ENCODE data around the gene SLC1A6. TPM values are rescaled to one million over a fixed set of nuclear protein-coding genes. Genes with fewer than 3 reads are reported as not detected.
"Not testable (repeated sequence)": the region's sequence is repeated elsewhere in the genome, so short reads cannot be mapped to it uniquely, and the experiment has no call there.

Gene SLC1A6
- not detected for total RNA-seq
- long read RNA-seq = 0 reads

- intact Hi-C loops (cut with DNase I) = no loop called here
- ATAC-seq (ENCODE audit: poor library complexity) (no peak), DNase-seq (no peak)
These were observed at the start of gene SLC1A6 for GRCh38 chr19:14979476-14980255. Gene SLC1A6, minus strand, starts transcription at chr19:14979864. Its CDS starts 6,954 bp downstream, at chr19:14972910.

- intact Hi-C loops (cut with DNase I) = no loop called here
- no peak for DNase-seq
- ATAC-seq (ENCODE audit: poor library complexity) = no peak
These were observed 48.8 kb upstream of the SLC1A6 start for GRCh38 chr19:15028490-15028889.

GRCh38 chr19:15025217-15025616, 45.6 kb upstream of the SLC1A6 start:
- no peak for ATAC-seq (ENCODE audit: poor library complexity)
- intact Hi-C loops (cut with DNase I) = no loop called here

DNA sequence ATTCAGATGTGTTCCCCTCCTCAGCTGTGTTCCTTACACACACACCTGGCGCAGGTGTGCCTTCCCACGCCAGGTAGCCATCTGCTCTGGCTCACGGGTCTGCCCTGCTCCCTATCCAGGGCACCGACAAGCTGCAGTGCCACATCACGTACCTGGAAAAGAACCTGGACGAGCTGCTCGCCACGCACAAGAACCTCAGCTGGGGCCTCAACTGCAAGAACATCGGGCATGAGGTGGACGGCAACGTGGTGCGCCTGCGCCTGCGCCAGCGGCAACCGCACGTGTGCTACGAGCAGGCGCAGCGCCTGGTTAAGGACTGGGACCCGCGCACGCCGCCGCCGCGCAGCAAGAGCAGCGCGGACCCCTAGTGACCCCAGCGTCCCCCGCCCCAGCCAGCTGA, 43.1 kb upstream of the SLC1A6 start:
- ATAC-seq (ENCODE audit: poor library complexity) (no peak), DNase-seq (no peak)
- intact Hi-C loops (cut with DNase I) = no loop called here

More at GRCh38 chr19:15025217-15025616, 45.6 kb upstream of the SLC1A6 start:
- no peak for DNase-seq

DNA sequence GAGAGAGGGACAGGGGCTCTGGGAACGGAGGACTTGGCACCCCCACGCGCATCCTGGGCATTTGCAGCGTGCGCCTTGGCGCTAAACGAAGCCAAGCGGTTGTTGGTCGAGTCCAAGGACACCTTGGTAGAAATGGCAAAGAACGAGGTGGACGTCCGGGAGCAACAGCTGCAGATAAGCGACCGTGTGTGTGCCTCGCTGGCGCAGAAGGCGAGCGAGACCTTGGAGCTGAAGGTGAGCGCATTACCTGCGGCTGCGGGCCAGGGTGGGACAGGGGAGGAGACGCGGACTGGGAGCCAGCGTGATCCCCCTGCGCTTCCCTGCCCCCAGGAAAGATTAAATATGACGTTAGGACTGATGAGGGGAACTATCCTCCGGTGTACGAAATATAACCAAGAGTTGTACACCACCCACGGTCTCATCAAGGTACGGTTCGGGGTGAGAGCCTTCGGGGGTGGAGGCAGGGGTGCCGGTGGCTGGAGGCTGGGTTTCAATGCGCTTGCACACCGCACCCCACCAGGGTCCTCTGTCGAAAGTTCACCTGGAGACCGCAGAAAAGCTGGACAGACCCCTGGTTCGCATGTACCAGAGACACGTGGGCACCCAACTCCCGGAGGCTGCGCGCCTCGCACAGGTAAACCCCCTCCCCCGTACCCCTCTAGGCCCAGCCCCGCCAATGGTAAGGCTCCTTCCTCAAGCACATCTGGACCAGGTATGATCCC, 41.8 kb upstream of the SLC1A6 start:
- DNase-seq (no peak), ATAC-seq (ENCODE audit: poor library complexity) (no peak)
- intact Hi-C loops (cut with DNase I) = no loop called here

- intact Hi-C loops (cut with DNase I); ATAC-seq (ENCODE audit: poor library complexity); DNase-seq: not testable (repeated sequence)
These were observed 39.2 kb upstream of the SLC1A6 start for GRCh38 chr19:15018836-15019235.

DNA sequence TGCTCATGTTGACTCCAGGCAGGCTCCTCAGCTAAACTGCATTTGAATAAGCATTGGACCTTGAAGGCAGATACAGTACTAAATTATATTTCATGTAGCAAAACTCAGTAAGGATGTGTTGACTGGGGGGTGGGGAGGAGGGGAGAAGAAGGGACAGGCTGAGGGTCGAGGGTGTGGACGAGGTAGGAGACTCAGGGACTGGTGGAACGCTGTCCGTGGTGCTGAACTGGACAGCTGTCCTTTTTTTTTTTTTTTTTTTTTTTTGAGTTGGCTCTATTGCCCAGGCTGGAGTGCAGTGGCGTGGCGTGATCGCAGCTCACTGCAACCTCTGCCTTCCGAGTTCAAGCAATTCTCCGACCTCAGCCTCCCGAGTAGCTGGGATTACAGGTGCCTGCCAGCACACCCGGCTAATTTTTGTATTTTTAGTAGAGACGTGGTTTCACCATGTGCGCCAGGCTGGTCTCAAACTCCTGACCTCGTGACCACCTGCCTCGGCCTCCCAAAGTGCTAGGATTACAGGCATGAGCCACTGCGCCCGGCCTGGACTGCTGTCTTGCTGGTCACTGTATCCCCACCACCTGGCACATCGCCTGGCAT, 36.4 kb upstream of the SLC1A6 start:
- ATAC-seq (ENCODE audit: poor library complexity) = no peak
- no peak for DNase-seq
- intact Hi-C loops (cut with DNase I) = no loop called here

GRCh38 chr19:15014579-15014978, 34.9 kb upstream of the SLC1A6 start:
- intact Hi-C loops (cut with DNase I) = no loop called here
- no peak for DNase-seq
- ATAC-seq (ENCODE audit: poor library complexity) = no peak

DNA sequence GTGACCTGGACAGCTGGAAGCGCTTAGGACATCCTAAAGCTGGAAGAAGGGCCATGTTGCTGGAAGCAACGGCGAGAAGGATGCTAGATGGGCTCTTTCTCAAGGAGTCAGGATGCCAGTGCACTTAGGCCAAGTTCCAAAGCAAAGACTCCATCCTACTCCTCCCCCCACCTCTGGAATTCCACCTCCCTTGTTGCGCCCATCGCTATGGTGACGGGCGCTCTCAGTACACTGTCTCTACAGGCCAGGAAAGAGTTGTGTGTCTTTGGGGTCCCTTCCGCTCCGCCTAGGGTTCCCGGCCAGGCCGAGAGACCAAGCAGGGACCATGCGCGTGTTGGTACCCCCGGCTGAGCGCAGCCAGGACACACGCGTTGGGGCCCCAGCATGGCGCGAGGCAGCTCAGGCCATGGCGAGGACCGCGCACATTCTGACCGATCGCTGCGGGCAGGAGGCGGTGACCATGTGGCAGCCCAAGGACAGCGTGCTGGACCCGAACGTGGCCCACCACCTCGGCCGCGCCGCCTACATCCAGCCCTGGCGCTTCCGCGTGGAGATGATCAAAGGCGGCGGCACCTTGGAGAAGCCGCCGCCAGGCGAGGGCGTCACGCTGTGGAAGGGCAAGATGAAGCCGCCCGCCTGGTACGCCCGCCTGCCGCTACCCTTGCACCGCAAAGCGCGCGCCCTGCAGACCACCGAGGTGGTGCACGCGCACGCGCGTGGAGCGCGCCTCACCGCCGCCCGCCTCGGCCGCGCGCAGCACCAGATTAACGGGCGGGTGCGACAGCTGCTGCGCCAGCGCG, 31.0 kb upstream of the SLC1A6 start:
- no peak for ATAC-seq (ENCODE audit: poor library complexity)
- intact Hi-C loops (cut with DNase I) = no loop called here
- DNase-seq = no peak

GRCh38 chr19:15008308-15008707, 28.6 kb upstream of the SLC1A6 start:
- DNase-seq = no peak
- intact Hi-C loops (cut with DNase I) = no loop called here
- ATAC-seq (ENCODE audit: poor library complexity) = no peak

- DNase-seq (no peak), ATAC-seq (ENCODE audit: poor library complexity) (no peak)
- intact Hi-C loops (cut with DNase I) = no loop called here
These were observed 18.3 kb upstream of the SLC1A6 start for GRCh38 chr19:14997981-14998380.

DNA sequence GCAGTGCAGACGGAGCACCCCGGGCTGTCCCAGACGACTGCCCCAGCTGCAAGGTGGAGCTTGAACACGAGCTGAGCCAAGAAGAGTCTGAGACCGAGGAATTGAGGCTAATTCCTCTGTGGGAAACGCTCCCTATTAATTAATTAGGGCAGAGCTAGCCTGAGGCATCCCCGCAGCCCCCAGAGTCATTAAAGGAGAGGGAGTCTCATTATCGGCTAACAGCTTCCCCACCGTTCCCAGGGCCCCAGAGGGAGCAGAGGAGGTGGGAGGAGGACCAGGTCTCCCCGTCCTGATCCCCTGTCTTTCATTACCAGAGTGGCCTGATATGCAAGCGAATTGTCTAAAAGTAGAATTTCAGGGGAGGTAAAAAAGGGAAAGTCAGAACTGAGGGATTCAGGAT, 13.1 kb upstream of the SLC1A6 start:
- ATAC-seq (ENCODE audit: poor library complexity) = no peak
- DNase-seq = no peak
- intact Hi-C loops (cut with DNase I) = no loop called here

DNA sequence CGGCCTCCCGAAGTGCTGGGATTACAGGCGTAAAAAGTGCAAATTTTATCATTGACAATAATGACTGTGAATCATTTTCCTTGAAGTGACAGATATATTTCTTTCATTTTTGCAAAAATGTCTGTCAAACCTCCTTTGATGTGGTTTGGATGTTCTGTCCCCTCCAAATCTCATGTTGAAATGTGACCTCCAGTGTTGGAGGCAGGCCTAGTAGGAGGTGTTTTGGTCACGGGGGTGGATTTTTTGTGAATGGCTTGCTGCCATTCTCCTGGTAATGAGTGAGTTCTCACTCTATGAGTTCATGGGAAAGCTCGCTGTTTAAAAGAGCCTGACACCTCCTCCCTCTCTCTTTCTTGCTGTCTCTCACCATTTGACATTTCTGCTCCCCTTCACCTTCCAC, 5.5 kb upstream of the SLC1A6 start:
- intact Hi-C loops (cut with DNase I) = no loop called here
- ATAC-seq (ENCODE audit: poor library complexity) = no peak
- no peak for DNase-seq

- intact Hi-C loops (cut with DNase I) = no loop called here
- DNase-seq (no peak), ATAC-seq (ENCODE audit: poor library complexity) (no peak)
These were observed 1.4 kb downstream of the SLC1A6 start for GRCh38 chr19:14978161-14978776.

DNA sequence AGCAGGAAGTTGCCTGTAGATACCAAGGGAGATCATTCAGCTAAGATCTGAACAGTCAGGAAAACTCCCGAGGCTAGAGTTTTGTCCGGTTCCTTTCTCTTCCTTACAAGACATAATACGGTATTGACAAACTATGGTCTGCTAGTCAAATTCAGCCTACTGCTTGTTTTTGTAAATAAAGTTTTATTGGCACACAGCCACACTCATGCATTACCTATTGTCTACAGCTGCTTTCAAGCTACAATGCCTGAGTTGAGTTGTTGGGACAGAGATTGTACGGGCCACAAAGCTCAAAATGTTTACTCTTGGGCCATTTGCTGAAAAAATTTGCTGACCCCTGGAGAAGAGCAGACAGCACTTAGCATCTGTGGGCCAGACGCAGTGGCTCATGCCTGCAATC, 2.5 kb downstream of the SLC1A6 start:
- intact Hi-C loops (cut with DNase I) = no loop called here
- no peak for DNase-seq
- ATAC-seq (ENCODE audit: poor library complexity) = no peak

- DNase-seq = no peak
- ATAC-seq (ENCODE audit: poor library complexity) = no peak
- intact Hi-C loops (cut with DNase I) = no loop called here
These were observed 5.2 kb downstream of the SLC1A6 start for GRCh38 chr19:14974488-14974887.

DNA sequence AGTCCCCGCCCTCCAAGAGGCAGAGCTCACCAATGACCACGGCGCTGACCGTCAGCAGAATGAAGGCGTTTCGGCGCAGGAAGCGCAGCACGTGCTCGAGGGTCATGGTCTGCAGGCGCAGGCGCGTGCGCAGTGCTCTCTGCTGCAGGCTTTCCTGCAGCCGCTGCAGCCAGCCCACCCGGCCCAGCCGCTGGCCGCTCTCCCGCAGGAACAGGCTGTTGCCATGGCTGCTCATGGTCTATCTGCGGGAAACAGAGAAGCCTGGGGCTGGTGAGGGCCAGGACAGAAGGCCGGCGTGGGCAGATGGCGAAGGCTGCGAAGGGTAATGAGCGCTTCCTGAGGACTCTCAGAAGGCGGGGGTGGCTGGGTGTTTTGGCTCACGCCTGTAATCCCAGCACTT, 7.0 kb downstream of the SLC1A6 start:
- DNase-seq (no peak), ATAC-seq (ENCODE audit: poor library complexity) (no peak)
- intact Hi-C loops (cut with DNase I) = no loop called here

- intact Hi-C loops (cut with DNase I) = no loop called here
- ATAC-seq (ENCODE audit: poor library complexity) (no peak), DNase-seq (no peak)
These were observed 8.2 kb downstream of the SLC1A6 start for GRCh38 chr19:14971474-14971873.

DNA sequence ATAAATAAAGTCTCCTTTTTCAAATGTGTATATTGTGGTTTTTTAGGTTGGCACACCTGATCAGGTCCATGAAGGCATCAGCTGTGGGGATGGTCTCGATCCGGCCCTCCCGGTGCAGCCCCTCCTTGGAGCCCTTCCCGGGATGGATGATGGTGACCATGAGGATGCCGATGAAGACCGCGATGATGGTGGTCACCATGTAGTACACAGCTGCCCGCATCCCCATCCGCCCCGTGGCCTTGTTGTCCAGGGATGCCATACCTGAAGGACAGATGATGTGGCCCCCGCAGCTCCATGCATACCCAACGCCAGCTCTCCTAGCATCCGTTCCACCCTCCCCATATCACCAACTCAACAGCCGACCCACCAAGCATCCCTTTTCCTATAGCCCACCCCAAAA, 11.4 kb downstream of the SLC1A6 start:
- DNase-seq (no peak), ATAC-seq (ENCODE audit: poor library complexity) (no peak)
- intact Hi-C loops (cut with DNase I) = no loop called here

All from Right ventricle myocardium superior (tissue), 1 donor.